Heart right ventricle (tissue), 16 donors: ENCODE results near the gene DNAH3. TPM values are rescaled to one million over a fixed set of nuclear protein-coding genes. Genes with fewer than 3 reads are reported as not detected.
"Not testable (repeated sequence)": the region's sequence is repeated elsewhere in the genome, so short reads cannot be mapped to it uniquely, and the experiment has no call there.

Experiments used
- ATAC-seq, 8 donors: fragments of 200-7000 bp; cut with Tn5 transposase; one replicate each; pipeline ENCODE4 v1.9.1; 2020; ENCODE audit warnings: mild to moderate bottlenecking in 8 of 8, moderate library complexity in 8 of 8, moderate number of reproducible peaks in 1 of 8
- DNase-seq, 2 donors: peaks; one replicate each; pipeline ENCODE4 v3.0.0-alpha.2; 2020
- H3K27ac ChIP-seq, 10 donors: fragments of 200-600 bp; sonication (generic) in 2 of 10; one replicate each; pipeline versions ENCODE4 v1.5.0 to v1.8.0; 2020 to 2022; ENCODE audit warnings: mild to moderate bottlenecking in 3 of 10
- H3K27me3 ChIP-seq, 7 donors: fragments of 200-600 bp; one replicate each; pipeline ENCODE4 v1.8.0; 2021 to 2022; ENCODE audit warnings: mild to moderate bottlenecking in 2 of 7
- H3K36me3 ChIP-seq, 9 donors: fragments of 200-600 bp; sonication (generic) in 1 of 9; one replicate each; pipeline versions ENCODE4 v1.5.0 to v1.8.0; 2020 to 2022; ENCODE audit warnings: mild to moderate bottlenecking in 2 of 9
- H3K4me1 ChIP-seq, 9 donors: fragments of 200-600 bp; sonication (generic) in 1 of 9; one replicate each; pipeline versions ENCODE4 v1.5.0 to v1.8.0; 2020 to 2022; ENCODE audit warnings: mild to moderate bottlenecking in 4 of 9
- H3K4me3 ChIP-seq, 10 donors: fragments of 200-600 bp; sonication (generic) in 2 of 10; one replicate each; pipeline versions ENCODE4 v1.5.0 to v1.8.0; 2020 to 2022; ENCODE audit warnings: mild to moderate bottlenecking in 7 of 10, moderate library complexity in 2 of 10
- H3K9me3 ChIP-seq, 11 donors: fragments of 200-600 bp in 10 of 11; sonication (generic) in 2 of 11; one replicate each; pipeline versions ENCODE4 v1.5.0 to v1.8.0; 2013 to 2022; ENCODE audit warnings: mild to moderate bottlenecking in 2 of 11, control low read depth in 1 of 11, moderate library complexity in 1 of 11
- CTCF ChIP-seq, 9 donors: fragments of 200-600 bp; sonication (generic) in 2 of 9; IDR thresholded peaks; one replicate each; pipeline versions ENCODE4 v1.5.0 to v1.8.0; 2021 to 2022; ENCODE audit warnings: antibody characterized with exemption in 9 of 9, mild to moderate bottlenecking in 5 of 9, moderate library complexity in 1 of 9
- WGBS, 2 donors: extraction: QIAGEN DNeasy Blood & Tissue Kit; methylation state at CpG; one replicate each; pipeline ENCODE4 v1.1.7; 2013; ENCODE audit warnings: inconsistent platforms in 1 of 2; 5-methylcytosine and 5-hydroxymethylcytosine counted together
- intact Hi-C, 10 donors: fragments of 100-400 bp; cut with DNase I; formaldehyde crosslinking; loops; one replicate each; pipeline versions ENCODE4 v1.11.1 to v1.14.2; 2022
- polyA plus RNA-seq, 2 donors: library from polyadenylated mRNA; stranded (reverse); fragments of 200-250 nt; gene quantifications; one replicate each; pipeline ENCODE4 v1.2.3, GENCODE V29; 2013
- total RNA-seq, 10 donors: library from RNA; stranded (reverse); fragmentation: NEBNext Ultra II Directional in 3 of 10; extraction: Animal tissue kit (Norgen Biotek cat#: 25700) in 3 of 10; gene quantifications; one replicate each; pipeline versions ENCODE4 v1.2.1 to v1.2.4, GENCODE V29; 2021 to 2023
- donor health status: Arrhythmogenic right ventricular cardiomyopathy.
- donor health status: ischemic (EF 13 %, LVEDD 7.1; RV severe dilation, severe dysfunction).
- donor health status: healthy with polysubstance abuse.
- donor health status: DM: no; HTN: yes; CAD: no.
- donor health status: DM: no; HTN: no; CAD: no.
- donor health status: ischemic (EF 25% LVEDD 6.9; RV normal size, moderate dysfunction).
- donor health status: ischemic (EF 25% LVEDD 5.7; RV mildly dilated, moderate dysfunction).
- donor health status: healthy.
- donor health status: DM: yes; HTN: yes; CAD: no.
- donor health status: Ischemic cardiomyopathy.
- donor health status: ischemic (EF 35%, LVEDD 5.7; RV mildly dilated, moderate dysfunction).
- donor health status: nonischemic (EF 11% LVEDD 7.7; RV severe dilation, severe dysfunction).
- donor health status: DM: yes; HTN: yes; CAD: no.
- donor health status: PGD.
- donor health status: ischemic (EF 29% LVEDD 5.4; RV normal size, mild dysfunction).
- donor health status: nonischemic (EF 23%, LVEDD 6.1; RV moderate dilation, normal function).

DNAH3 gene
- total and polyA plus RNA-seq, 12 donors = 0.39 to 3.7 (median 1.0) TPM; not detected in 1

GRCh38 chr16:21060027-21060510 is 90.6 kb downstream of the DNAH3 start:
- intact Hi-C loops = no loop called here
- H3K4me1 ChIP-seq = no peaks in the 10 kb centered on the region

GRCh38 chr16:21057875-21058274 is 92.8 kb downstream of the DNAH3 start:
- Histone ChIP-seq H3K27ac (no peak overlapping the region), H3K4me3 (no peak overlapping the region), H3K4me1 (no peaks in the 10 kb centered on the region), H3K36me3 (no peaks in the 10 kb centered on the region), H3K27me3 (no peaks in the 10 kb centered on the region), H3K9me3 (no peaks in the 10 kb centered on the region)
- intact Hi-C loops = no loop called here
- ATAC-seq = no peak
- DNase-seq = no peak
- 81 to 84% methylated on average over 7 of the region's 7 CpGs for WGBS, 2 donors
- TF ChIP-seq CTCF (IDR thresholded peaks at IDR 0.05) = no peak

More at GRCh38 chr16:21060027-21060510, 90.6 kb downstream of the DNAH3 start:
- Histone ChIP-seq H3K27me3 (no peaks in the 10 kb centered on the region), H3K4me3 (no peak overlapping the region), H3K9me3 (peaks cover 0 to 4% (median 0%) of the 10 kb centered on the region in 11 donors), H3K36me3 (no peaks in the 10 kb centered on the region), H3K27ac (no peak overlapping the region)
- DNase-seq = no peak
- no peak for TF ChIP-seq CTCF (IDR thresholded peaks at IDR 0.05)
- no peak for ATAC-seq
- WGBS, 2 donors = 55 to 61% methylated on average over 4 of the region's 4 CpGs

GRCh38 chr16:21056396-21056795 is 94.2 kb downstream of the DNAH3 start:
- no peaks in the 10 kb centered on the region for H3K4me1 ChIP-seq
- H3K36me3 ChIP-seq = no peaks in the 10 kb centered on the region
- intact Hi-C loops = no loop called here
- peaks cover 0 to 3% (median 0%) of the 10 kb centered on the region in 7 donors for H3K27me3 ChIP-seq
- no peak for TF ChIP-seq CTCF (IDR thresholded peaks at IDR 0.05)
- H3K27ac ChIP-seq = no peak overlapping the region
- H3K9me3 ChIP-seq = no peaks in the 10 kb centered on the region
- H3K4me3 ChIP-seq = no peak overlapping the region
- 45 to 46% methylated on average over 3 of the region's 3 CpGs for WGBS, 2 donors
- no peak for ATAC-seq
- no peak for DNase-seq

GRCh38 chr16:21055738-21056137 is 94.9 kb downstream of the DNAH3 start:
- 92 to 94% methylated on average over 4 of the region's 4 CpGs for WGBS, 2 donors
- H3K4me3 ChIP-seq, H3K27ac ChIP-seq, H3K27me3 ChIP-seq, intact Hi-C loops, H3K36me3 ChIP-seq, H3K9me3 ChIP-seq, H3K4me1 ChIP-seq, DNase-seq, ATAC-seq: not testable (repeated sequence)

GRCh38 chr16:21053590-21053989 is 97.1 kb downstream of the DNAH3 start:
- DNase-seq = no peak
- intact Hi-C loops = no loop called here
- Histone ChIP-seq H3K27ac (no peak overlapping the region), H3K27me3 (peaks cover 0 to 3% (median 0%) of the 10 kb centered on the region in 7 donors), H3K4me1 (no peaks in the 10 kb centered on the region), H3K4me3 (no peak overlapping the region), H3K9me3 (no peaks in the 10 kb centered on the region), H3K36me3 (no peaks in the 10 kb centered on the region)
- 87 to 91% methylated on average over 1 of the region's 1 CpG for WGBS, 2 donors
- ATAC-seq = no peak
- no peak for TF ChIP-seq CTCF (IDR thresholded peaks at IDR 0.05)

GRCh38 chr16:21048091-21048912 is 102.3 kb downstream of the DNAH3 start:
- H3K4me3 ChIP-seq, DNase-seq, H3K9me3 ChIP-seq, intact Hi-C loops, H3K27me3 ChIP-seq, H3K4me1 ChIP-seq, H3K36me3 ChIP-seq, ATAC-seq, H3K27ac ChIP-seq: not testable (repeated sequence)
- 71 to 76% methylated on average over 30 of the region's 31 CpGs for WGBS, 2 donors
